GM19463 (cell line): ENCODE data around the gene CCL5.
"Not testable (repeated sequence)": the region's sequence is repeated elsewhere in the genome, so short reads cannot be mapped to it uniquely, and the experiment has no call there.

Experiments
- ATAC-seq: cut with Tn5 transposase; IDR thresholded peaks from one replicate; pipeline ENCODE4 v1.9.1; 2021; ENCODE audit warnings: mild to moderate bottlenecking, moderate library complexity; ENCODE audit not compliant: unreplicated experiment

CCL5 gene

DNA sequence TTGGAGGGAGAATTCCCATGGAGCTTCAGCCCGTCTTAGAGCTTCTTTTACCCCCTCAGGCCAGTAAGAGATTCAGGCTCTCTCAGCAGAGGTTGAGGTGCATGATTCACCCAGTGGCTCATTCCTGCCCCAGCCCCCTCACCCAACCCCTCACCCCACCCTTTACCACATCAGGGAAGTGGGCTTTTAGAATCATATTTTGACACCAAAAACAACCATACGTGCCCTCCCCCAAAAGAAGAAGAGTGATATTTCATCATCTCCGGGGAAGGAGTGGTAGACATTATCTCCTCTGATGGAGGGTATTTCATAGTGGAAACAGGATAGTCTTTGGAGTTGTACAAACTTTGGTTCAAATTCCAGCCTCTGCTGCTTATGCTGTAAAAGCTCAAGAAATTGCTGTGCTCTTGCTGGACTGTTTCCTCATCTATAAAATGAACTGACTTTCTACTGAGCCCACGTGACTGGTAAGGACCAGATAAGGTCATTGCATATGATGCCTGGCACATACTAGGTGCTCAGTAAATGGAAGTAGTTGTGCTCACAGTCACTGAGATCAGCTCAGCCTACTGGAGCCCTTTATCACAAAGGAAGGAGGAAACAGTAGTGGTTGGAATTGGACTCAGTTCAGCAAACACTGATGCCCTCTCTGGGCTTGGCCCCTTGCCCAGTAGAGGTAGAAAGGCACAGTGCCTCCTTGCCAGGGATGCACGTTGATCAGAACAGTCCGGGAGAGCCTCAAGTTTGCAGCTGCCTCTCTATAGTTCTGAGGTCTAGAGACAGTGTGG is 18.3 kb upstream of the CCL5 start:
- ATAC-seq = no peak

DNA sequence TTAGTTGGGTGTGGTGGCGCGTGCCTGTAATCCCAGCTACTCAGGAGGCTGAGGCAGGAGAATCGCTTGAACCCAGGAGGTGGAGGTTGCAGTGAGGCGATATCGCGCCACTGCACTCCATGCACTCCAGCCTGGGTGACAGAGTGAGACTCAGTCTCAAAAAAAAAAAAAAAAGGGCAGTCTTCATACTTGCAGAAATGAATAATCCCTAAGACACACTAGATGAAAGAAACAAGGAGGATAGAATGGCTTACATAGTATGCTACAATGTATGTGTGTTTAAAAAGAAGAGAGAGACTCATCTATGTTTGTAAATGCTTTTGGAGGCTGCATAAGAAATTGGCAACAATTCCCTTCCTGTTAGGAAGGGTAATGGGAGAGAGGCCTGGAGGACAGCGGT is 17.6 kb upstream of the CCL5 start:
- ATAC-seq = not testable (repeated sequence)

DNA sequence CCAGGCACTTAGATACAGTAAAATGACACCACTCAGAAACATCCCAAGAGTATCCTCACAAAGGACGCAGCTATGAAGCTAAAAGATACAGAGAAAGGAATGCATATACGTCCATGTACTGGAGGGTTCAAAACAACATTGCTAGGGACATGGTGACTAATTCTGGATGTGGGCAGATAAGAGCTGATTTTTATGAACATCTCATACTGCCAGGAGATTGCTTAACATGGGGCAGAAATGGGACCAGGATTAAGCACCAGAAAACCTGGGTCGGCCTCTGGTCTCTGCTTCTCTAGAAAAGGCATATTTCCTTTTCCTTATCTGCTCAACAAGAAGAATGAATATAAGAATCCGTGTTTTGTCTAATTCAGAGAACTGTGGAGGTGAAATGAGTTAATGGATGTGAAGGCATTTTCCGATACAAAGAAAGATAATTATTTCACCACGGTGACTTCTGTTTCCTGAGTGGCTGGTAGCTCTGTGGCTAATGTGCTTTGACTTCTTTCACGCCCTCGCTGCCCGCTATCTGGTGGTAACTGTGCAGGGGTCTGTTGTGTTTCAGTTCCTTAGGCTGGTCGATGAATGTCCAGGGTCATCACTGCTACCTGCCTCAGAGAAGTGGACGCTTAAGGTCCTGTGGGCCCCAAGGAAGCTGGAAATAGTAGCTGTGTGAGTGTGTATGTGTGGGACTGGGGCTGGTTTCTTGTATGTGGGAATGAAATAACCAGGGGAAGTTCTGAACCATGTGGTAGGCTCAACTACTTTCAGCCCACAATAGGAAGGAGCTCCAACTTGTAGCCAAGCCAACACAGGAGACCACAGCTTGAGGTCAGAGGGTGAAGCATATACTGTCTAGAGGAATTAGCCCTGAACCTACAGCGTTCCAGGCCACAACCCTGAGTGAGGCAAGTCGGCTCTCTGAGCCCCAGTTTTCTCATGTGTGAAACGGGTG is 15.8 kb upstream of the CCL5 start:
- peak; percentile 71 for ATAC-seq

DNA sequence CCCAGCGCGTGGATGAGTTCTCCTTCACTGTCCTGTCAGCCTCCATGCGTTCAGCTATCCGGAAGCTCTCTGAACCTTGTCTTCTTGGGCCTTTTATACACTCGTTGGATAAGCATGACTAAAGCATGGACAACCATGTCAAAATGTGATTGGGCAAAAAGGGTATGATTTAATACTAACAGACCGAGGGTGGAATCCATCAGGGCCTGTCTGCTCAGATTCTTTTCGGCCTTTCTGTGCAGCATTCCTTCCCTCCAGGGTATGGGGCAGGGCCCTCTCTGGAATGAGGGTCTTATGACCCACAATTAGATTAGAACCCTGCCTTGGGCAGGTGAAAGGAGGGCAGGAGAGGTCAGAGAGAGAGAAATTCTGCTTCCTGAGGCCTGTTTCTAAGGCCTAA is 14.0 kb upstream of the CCL5 start:
- ATAC-seq = no peak

DNA sequence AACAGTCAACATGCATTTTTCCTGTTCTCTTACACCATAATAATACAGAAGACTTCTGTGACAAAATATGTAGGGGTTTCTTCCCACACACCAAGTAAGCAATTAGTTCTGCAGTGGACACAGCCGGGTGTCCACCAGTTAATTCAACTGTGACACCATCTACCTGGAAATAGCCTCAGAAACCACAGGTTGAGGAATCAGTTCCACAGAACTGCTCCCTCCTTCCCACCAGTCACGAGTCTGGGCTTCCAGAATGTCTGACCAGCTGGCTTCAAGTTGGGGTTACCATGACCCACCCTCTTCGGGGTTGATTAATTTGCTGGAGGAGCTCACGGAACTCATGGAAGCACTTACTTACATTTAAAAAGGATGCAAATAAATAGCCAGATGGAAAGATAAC is 13.6 kb upstream of the CCL5 start:
- no peak for ATAC-seq

DNA sequence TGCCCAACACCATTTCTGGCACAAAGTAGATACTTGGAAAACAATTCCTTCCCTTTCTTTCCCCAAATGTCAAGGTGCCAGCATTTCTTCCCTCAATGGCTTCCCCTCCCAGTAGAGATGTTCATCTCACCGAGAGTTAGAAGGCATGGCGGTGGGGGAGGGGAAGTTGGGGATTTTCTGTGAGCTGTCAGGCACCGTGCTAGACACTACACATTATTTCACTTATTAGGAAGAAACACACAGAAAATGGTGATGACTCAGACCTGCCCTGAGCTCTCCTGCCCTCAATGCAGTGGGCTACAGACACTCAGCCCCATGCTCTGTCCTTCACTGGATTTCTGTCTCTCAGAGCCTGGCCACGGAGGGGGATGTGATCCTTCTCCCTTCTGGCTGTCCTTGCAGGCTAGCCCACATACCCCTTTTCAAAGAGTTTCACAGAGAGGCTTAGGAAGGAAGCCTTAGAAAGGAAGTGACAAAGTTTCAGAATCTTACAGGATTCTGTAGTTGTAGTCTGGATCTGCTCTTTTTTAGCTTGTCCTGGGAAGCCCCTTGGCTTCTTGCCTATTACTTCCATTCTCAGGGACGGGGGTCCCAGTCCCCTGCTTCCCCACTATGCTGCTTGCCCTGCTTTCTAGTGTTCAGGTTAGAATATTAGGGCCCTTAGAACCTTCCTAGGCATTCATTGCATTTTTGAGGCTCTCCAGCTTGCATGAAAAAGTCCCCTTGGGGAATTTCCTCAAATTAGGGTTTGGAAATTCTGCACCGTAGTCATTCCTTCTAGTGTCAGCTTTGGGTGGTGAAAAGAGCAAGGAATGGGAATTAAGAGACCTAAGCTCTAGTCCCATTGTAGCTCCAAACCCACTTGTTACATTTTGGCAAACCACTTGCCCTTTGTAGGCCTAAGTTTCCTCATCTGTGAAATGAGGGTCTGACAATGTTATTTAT is 12.2 kb upstream of the CCL5 start:
- ATAC-seq = no peak

DNA sequence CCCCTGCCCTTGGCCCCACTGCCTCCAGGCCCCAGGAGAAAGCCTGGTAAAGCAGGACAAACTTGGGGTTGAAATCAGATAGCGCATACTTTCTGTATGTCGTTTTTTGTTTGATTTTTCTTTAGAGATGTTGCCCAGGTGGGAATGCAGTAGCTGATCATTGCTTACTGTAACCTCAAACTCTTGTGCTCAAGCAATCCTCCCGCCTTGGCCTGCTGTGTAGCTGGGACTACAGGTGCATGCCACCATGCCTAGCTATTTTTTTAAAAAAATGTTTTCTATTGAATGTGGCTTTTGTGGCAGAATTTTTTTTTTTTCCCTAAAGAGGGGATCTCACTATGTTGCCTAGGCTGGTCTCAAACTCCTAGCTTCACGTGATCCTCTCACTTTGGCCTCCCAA is 11.1 kb upstream of the CCL5 start:
- no peak for ATAC-seq

DNA sequence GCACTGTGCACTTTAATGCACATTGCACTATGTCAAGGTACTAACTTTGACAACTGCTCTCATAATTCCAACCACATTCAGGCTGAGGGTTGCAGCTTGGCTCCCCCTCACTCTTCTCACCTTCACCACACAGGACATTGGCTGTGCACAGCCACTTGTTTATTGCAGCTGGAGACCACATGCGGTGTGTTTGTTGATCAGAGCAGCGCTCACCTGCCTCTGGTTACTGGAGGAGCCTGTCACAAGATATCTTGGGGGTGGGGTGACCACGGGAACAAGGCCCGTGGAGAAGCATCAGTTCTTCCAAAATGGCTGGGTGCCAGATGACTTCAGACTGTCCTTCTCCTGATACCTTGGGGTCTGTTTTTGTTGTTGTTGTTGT is 10.6 kb upstream of the CCL5 start:
- no peak for ATAC-seq

DNA sequence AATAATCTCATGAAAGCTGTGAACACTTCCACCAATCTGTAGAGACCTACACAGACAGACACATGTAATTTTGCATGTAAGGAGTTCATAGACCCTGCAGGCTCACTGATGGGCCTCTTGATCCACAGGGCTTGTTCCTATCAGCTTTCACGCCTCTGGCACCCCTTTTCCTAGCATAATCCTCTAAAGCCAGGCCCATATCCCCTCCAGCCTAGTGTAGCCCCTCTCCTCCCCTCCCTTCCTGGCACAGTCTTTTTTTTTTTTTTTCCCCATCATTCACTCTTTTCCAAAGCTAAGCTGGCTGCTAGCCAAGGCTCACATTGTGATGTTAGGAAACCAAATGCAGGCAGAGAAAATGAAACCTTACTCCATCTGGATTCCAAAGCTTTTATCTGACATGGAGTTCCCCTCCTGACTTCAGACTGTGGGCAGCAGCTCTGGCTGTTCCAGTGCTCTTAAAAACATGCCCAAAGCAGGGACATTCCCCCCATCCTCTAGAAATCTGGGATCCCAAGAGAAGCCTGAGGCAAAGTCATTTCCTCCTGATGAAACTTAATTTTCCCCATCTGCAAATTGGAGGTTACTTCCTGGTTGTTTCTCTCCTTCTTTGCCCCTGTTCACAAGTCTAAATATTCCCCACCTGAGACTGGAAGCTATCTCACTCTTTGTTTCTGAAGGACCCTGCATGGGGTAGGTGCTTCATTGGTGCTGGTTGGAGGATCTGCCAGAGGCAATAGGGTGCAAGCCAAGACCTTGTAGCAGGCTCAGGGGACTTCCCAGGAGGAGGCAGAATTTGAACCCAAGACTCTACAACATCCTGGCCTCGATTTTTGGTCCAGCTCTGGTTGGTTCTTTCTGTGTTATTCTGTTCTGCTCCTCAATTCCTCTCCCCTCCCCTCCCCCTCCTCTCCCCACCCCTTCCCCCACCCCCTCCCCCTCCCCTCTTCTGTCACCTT is 9.9 kb upstream of the CCL5 start:
- no peak for ATAC-seq

DNA sequence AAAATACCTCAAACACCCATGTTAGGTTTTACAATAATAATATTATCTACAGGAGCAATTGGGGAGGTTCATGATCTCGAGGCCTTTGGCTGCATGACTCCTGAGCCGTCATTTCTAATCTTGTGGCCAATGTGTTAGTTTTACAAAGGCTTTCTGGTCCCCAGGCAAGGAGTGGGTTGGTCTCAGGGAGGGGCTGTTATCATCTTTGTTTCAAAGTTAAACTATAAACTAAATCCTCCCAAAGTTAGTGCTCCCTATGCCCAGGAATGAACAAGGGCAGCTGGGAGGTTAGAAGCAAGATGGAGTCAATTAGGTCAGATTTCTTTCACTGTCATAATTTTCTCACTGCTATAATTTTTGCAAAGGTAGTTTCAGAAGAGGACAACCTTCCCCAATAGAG is 9.1 kb upstream of the CCL5 start:
- no peak for ATAC-seq

DNA sequence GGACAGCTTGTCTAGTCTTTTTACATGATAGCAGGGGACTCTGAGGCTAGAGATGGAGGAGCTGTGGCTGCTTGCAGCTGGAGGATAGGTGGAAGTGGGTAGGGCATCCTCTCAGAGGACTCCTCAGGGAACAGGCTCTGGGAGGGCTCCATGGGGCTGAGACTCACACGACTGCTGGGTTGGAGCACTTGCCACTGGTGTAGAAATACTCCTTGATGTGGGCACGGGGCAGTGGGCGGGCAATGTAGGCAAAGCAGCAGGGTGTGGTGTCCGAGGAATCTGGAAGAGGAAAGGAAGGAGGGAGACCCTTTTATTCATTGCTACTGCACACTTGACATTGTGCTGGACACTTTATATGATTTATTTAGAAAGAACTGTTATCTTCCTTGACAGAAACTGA is 1.8 kb downstream of the CCL5 start:
- no peak for ATAC-seq

DNA sequence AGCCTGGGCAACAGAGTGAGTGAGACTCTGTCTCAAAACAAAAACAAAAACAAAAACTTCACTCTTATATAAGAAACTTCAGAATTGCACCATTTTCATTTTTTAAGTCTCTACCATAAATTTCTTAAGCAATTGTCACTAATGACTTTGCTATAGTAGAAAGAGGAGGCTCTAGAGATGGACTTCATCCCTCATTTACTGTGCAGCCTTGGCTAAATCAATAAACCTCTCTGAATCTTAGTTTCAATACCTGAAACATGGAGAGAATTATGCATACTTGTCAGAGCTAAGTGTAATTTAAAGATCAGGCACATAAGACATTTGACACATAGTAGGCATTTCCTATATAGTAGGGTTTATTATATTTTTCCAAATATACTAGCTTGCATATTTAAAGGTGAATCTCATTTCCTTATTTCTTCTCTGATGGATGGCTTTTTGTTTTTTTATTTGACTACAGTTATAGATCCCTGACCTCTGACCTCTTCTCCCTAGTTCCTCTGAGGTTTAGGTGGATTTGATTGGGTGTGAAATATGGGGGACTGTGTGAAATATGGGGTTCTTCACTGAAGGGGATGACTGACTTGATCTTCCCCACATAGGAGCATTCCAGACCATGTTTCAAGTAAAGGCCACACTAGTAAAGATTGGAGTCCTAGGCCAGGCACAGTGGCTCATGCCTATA is 2.7 kb downstream of the CCL5 start:
- ATAC-seq = no peak

DNA sequence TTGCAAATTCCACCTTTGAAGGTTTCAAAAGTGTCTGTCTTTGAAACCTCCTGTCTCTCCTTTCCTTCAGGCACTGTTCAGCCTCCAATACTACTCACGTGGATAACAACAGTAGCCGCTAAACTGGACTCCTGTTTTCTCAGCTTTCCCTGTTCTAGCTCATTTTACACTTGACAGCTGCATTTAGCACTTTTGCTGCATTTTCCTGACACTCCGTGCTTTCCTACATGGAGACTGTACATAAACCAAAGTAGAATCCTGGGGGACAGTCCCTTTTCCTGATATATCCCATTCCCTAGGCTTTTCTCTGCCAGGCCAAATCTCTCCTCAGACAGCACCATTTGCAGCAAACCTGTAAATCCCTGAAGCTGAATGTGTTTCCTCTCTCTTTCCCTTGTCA is 3.6 kb downstream of the CCL5 start:
- ATAC-seq = no peak

DNA sequence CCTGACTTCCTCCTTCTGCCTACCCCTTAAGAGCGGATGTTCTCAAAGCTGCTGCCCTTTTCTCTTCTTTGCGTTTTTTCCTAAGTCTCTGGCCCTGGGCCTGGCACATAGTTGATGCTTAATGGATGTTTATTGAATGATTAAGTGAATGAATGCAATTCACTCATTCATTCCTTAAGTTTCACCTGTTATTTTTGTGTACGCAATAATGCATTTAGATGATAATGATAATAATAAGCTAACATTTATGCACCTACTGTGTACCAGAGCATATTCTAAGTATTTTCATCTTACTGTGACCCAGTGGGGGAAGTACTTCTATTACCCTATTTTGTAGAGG is 4.4 kb downstream of the CCL5 start:
- ATAC-seq = no peak

DNA sequence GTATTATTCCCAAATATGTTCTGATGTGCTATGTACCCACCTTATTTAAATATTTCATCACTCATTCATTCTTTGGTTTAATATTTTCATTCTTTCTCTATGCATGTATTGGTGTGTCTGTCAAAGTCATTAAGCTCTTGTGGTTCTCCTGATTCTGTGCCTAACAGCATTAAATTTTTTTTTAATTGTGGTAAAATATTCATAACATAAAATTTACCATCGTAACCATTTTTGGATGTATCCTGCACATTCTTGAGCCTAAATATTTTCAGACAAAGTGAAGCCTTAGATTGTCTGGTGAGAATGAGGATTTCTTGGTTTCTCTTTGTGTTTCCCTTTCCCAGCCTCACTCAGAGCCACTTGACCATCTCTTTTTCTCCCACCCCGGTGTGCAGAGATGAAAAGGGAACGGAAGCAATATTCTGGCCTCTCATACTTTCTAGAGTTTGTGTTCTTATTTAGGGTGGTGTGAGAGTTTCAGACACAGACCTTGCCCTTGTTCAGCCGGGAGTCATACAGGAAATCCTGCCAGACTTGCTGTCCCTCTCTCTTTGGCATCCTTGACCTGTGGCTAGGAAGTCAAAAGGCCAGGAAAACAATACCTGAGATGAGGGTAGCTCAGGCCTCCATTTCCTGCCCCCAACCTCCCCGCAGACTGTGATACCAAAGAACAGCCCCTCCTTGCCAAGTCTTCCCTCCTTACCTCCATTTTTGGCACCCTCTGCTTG is 4.9 kb downstream of the CCL5 start:
- no peak for ATAC-seq

DNA sequence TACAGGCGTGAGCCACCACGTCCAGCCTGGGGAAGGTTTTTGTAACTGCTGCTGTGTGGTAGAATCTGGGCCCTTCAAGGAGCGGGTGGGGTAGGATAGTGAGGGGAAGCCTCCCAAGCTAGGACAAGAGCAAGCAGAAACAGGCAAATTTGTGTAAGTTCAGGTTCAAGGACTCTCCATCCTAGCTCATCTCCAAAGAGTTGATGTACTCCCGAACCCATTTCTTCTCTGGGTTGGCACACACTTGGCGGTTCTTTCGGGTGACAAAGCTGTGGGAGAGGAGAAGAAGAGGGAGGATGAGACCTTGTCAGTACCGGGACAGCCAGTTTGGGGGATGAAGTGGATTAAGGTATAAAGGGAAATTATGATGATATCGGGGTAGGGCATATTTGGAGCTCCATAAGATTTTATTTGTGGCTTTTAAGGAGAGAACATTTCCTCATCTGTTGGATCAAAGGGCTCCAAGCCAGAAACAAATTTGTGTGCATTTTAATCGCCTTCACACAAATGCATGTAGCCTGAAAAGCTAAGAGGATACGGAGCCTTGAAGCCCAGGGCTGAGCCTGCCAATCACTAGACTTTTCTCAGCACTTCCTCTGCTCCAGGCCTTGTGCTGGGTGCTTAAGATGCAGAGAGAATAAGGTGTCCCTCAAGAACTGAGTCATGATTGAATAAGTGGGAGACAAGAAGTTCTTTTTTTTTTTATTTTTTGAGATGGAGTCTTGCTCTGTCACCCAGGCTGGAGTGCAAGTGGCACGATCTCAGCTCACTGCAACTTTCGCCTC is 7.8 kb downstream of the CCL5 start:
- ATAC-seq = no peak

DNA sequence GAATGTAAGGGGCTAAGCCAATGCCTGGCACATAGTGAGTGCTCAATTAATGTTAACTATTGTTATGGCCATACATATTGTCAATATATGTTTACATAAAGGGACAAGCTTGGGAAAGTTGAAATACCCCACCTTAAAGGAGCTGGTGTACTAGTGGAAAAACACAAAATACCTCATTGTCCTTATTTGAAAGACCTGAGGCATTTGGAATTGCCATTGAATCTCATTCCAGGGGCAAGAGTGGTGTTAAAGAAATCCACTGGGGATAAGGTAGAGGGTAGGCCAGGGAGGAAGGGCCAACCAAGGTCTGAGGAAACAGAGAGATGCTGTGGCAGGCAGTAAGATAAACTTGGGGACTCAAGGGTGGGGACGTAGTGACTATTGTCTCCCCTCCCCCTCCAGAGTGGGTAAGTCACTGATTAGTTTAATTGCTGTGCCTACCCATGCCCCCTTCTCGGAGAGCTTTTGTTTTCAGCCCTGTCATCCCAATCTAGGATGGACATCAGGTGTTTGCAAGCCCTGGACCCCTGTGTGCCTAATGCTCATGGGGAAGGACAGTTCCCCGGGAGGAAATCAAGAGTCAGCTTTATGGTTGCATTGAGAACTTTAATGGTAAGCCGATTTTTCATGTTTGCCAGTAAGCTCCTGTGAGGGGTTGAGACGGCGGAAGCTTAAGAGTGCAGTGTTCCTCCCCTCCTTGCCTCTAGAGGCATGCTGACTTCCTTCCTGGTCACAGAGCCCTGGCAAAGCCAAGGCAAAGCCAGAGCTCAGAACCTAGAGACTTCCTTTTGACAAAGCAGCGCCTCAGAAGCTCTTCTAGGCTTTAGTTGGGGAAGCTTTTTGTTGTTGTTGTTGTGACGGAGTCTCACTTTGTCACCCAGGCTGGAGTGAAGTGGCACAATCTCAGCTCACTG is 9.0 kb downstream of the CCL5 start:
- no peak for ATAC-seq
